ENCODE measurements around the gene BGLAP.

Gene BGLAP

DNA sequence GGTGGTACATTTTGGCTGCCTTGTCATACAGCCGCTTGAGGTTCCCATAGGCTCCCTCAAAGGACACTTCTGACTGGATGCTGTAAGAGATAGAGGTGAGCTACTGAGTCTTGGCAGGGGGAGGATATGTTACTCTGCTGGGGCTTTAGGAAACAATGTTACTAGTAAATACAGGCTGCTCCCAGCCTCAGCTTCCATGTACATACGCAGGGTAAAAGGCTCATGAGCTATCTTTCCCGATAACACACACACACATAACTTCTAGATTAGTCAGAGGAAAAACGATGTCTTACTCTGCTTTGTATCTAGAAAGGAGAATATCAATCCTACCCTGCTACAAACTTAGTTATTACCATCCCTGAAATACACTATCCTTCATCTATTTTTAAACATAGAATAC is 26.4 kb downstream of the BGLAP start:
- DNase-seq (ENCODE audit: low read depth) = no peak
- TF ChIP-seq CTCF (IDR thresholded peaks at IDR 0.05; ENCODE audit: low read depth, low read length) = no peak
- TF ChIP-seq MYC (IDR thresholded peaks at IDR 0.05; ENCODE audit: low read depth, low read length) = no peak
- no peak overlapping the region for H3K4me3 ChIP-seq (ENCODE audit: low read depth, low read length)

DNA sequence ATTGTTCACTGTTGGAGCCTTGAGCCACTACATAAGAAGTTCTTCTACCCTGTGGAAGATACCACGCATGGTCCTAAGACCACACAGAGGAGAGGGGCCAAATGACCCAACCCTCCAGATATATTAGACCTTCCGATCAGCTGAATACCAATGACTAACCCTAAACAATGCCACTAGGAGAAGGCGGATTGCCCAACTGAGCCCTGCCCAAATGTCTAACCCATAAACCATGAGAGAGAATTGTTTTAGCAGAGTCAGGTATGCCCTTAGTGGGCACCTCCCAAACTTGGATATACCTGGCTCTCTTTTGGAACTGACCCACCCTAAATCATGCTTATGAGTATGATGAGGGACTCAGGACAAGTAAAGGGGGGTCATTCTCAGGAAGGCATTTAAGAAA is 28.3 kb downstream of the BGLAP start:
- TF ChIP-seq POLR2A (IDR thresholded peaks at IDR 0.05; ENCODE audit: extremely low read depth, insufficient read length) = no peak
- TF ChIP-seq MYC (IDR thresholded peaks at IDR 0.05; ENCODE audit: low read depth, low read length) = no peak
- TF ChIP-seq CTCF (IDR thresholded peaks at IDR 0.05; ENCODE audit: low read depth, low read length) = no peak
- TF ChIP-seq, protein P1, sequence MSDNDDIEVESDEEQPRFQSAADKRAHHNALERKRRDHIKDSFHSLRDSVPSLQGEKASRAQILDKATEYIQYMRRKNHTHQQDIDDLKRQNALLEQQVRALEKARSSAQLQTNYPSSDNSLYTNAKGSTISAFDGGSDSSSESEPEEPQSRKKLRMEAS (IDR thresholded peaks at IDR 0.05; ENCODE audit: low read depth, low read length) = no peak
- DNase-seq (ENCODE audit: low read depth) = no peak

GRCh38 chr1:156276532-156276931 is 34.5 kb downstream of the BGLAP start:
- TF ChIP-seq CTCF (IDR thresholded peaks at IDR 0.05; ENCODE audit: low read depth, low read length) (no peak), MYC (IDR thresholded peaks at IDR 0.05; ENCODE audit: low read depth, low read length) (no peak), POLR2A (IDR thresholded peaks at IDR 0.05; ENCODE audit: extremely low read depth, insufficient read length) (no peak)
- TF ChIP-seq, protein P1 (IDR thresholded peaks at IDR 0.05; ENCODE audit: low read depth, low read length) = no peak
- peak; percentile 38 for DNase-seq (ENCODE audit: low read depth)
- H3K4me3 ChIP-seq (ENCODE audit: low read depth, low read length) = no peak overlapping the region

More for the DNA sequence above, 28.3 kb downstream of the BGLAP start:
- no peak overlapping the region for H3K4me3 ChIP-seq (ENCODE audit: low read depth, low read length)

DNA sequence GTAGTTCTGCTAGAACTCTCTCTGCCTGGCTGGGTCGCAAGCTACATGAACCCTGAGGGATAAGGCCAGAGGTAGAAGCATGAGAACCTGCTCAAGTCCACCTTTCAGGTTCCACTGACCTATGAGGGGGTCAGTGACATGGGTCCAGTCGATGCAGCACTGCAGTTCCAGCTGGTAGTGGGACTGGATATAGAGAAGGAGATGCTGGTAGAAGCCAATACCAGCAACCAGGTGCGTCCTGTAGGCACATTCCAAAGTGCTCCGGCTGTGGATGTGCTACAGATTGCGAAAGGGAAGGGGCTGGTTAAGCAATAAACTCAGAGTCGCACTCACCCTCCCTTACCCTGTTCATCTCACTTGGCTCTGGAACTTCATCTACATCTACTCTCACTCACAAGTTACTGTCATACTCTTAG is 35.0 kb downstream of the BGLAP start:
- H3K4me3 ChIP-seq (ENCODE audit: low read depth, low read length) = no peak overlapping the region
- TF ChIP-seq, protein P1 (IDR thresholded peaks at IDR 0.05; ENCODE audit: low read depth, low read length) = no peak
- TF ChIP-seq POLR2A (IDR thresholded peaks at IDR 0.05; ENCODE audit: extremely low read depth, insufficient read length) (no peak), MYC (IDR thresholded peaks at IDR 0.05; ENCODE audit: low read depth, low read length) (no peak), CTCF (IDR thresholded peaks at IDR 0.05; ENCODE audit: low read depth, low read length) (no peak)
- peak; percentile 54 for DNase-seq (ENCODE audit: low read depth)

DNA sequence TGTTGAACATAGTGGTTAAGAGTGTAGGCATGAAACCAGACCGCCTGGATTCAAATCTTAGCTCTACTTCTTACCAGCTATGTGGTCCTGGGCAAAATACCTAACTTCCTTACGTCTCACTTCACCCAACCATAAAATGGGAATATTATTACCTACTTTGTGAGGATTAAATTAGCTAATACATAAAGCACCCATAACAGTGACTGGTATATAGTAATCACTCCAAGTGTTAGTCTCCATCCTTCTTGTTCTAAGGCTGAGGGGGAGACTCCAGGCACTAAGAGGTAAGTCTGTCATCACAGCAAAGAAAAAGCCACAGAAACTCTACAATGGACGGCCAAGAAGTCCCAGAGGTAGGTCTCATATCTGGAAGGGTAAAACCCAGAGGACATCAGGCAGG is 37.9 kb downstream of the BGLAP start:
- DNase-seq (ENCODE audit: low read depth) = no peak
- TF ChIP-seq MYC (IDR thresholded peaks at IDR 0.05; ENCODE audit: low read depth, low read length) (no peak), POLR2A (IDR thresholded peaks at IDR 0.05; ENCODE audit: extremely low read depth, insufficient read length) (no peak), CTCF (IDR thresholded peaks at IDR 0.05; ENCODE audit: low read depth, low read length) (no peak)
- H3K4me3 ChIP-seq (ENCODE audit: low read depth, low read length) = no peak overlapping the region

DNA sequence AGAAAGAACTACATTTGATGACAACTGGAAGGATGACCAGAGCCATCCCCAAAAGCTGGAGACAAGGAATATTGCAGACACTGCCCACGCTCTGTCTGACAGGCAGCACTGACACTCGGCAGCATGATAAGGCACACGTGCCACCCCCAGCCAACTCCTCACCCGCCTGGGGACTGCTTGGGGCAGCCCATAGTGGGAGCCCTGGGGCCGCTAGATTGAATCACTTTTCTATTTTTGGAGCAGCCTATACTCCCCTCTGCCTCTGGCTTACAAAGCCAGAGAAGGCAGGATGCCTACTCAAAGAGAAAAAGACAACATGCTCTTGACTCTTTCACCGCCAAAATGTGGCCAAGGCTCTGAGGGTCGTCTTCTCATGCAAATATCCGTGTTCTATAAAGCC is 39.3 kb downstream of the BGLAP start:
- peak overlapping the region; percentile 100 for H3K4me3 ChIP-seq (ENCODE audit: low read depth, low read length)
- DNase-seq (ENCODE audit: low read depth) = peak; percentile 80
- TF ChIP-seq, protein P1 (IDR thresholded peaks at IDR 0.05; ENCODE audit: low read depth, low read length) = peak; percentile 97
- TF ChIP-seq POLR2A (IDR thresholded peaks at IDR 0.05; ENCODE audit: extremely low read depth, insufficient read length) (no peak), CTCF (IDR thresholded peaks at IDR 0.05; ENCODE audit: low read depth, low read length) (peak; percentile 9), MYC (IDR thresholded peaks at IDR 0.05; ENCODE audit: low read depth, low read length) (no peak)
